GM12892 (cell line): ENCODE measurements around the gene ESR1.

Experiments used
- POLR2A ChIP-seq: IDR thresholded peaks from 2 replicates; pipeline ENCODE4 v1.6.1; 2011; ENCODE audit warnings: low read depth, low read length, control low read depth
- TAF1 ChIP-seq: IDR thresholded peaks from 2 replicates; pipeline ENCODE4 v1.6.1; 2011; ENCODE audit warnings: low read depth, mild to moderate bottlenecking, control low read depth, low read length, borderline replicate concordance

DNA sequence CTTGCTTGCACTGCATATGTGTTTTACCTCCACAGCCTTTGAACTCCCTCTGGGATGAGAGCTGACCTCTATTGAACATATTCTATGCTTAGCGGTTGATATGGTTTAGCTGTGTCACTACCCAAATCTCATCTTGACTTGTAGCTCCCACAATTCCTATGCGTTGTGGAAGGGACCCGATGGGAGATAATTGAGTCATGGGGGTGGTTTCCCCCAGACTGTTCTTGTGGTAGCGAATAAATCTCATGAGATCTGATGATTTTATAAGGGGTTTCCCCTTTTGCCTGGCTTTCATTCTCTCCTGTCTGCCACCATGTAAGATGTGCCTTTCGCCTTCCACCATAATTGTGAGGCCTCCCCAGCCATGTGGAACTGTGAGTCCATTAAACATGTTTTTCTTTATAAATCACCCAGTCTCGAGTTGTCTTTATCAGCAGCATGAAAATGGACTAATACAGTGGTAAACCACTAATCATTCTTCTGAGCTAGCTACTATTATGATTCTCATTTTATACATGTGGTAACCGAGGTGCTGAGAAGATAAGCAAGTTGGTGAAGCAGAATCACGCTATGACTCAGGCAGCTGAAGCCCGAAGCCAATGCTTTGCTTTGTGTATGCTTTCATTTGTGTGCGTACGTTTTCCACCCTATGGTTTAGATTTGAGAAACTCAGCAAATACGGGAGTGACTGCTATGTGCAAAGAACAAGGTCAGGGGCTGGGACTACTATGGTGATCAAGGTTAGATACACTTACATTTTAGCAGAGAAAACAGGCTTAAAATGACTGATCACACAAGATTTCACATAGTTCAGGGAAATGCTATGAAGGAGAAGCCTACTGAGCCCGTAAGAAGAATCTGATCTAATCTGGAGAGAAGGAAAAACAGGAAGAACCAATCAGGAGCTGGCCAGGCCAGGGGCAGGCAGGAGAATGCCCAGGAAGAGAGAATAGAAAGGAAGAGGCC lies 363.5 kb downstream of the ESR1 start:
- no peak for TF ChIP-seq POLR2A
- no peak for TF ChIP-seq TAF1
